Measurements from ENCODE around the gene CCDC91.
A peak's percentile ranks its signal among the peaks of the same experiment; 100 is the strongest.
"Not testable (repeated sequence)": the region's sequence is repeated elsewhere in the genome, so short reads cannot be mapped to it uniquely, and the experiment has no call there.

CCDC91 gene

DNA sequence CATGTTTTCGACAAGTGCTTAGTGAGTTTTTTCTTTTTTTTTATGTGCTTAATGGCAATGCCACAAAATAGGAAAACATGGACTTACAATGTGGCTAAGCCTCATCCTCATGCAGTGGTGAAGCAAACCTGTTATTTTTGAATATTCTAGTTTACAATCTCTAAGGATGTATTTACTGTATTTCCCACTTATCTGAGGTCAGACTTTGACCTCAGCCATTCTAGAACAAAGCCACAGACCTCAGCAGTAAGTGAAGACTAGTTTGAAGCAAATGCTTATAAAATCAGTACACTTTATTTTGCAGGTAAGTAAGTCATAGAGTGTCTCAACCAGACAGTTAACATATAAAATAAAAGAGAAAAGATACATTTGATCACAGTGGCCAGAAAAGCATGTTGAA is 130.1 kb downstream of the CCDC91 start:
- Histone ChIP-seq H2BK120ac (ENCODE audit: insufficient read depth, low read length, poor library complexity) (no peak overlapping the region), H3K18ac (ENCODE audit: low read length) (no peak overlapping the region), H2BK5ac (ENCODE audit: low read depth, low read length, poor library complexity) (no peak overlapping the region), H3K79me1 (ENCODE audit: low read length) (no peaks in the 10 kb centered on the region), H3K4me3 (ENCODE audit: low read depth, low read length) (no peak overlapping the region), H2AFZ (ENCODE audit: insufficient read depth, low read length, poor library complexity) (no peak overlapping the region), H3K27me3 (ENCODE audit: insufficient read depth, low read length) (no peaks in the 10 kb centered on the region), H4K8ac (ENCODE audit: low read depth, low read length) (no peak overlapping the region), H3K27ac (ENCODE audit: low read depth, low read length) (no peak overlapping the region), H4K12ac (ENCODE audit: low read depth, low read length) (no peak overlapping the region), H3K9ac (ENCODE audit: low read length) (no peak overlapping the region), H3K9me3 (ENCODE audit: insufficient read depth, low read depth, low read length) (no peaks in the 10 kb centered on the region), H4K91ac (ENCODE audit: low read depth, low read length) (no peak overlapping the region), H3K23ac (ENCODE audit: low read length) (no peak overlapping the region), H2BK12ac (ENCODE audit: low read length) (no peak overlapping the region), H2AK5ac (ENCODE audit: low read length) (no peak overlapping the region), H3K4me1 (ENCODE audit: control insufficient read depth in 1 of 2, insufficient read depth in 2 of 2, low read length in 2 of 2) (no peaks in the 10 kb centered on the region), H3K36me3 (ENCODE audit: control insufficient read depth in 1 of 2, insufficient read depth in 2 of 2, low read length in 2 of 2) (no peaks in the 10 kb centered on the region), H3K14ac (ENCODE audit: low read length) (no peak overlapping the region), H3K79me2 (ENCODE audit: control insufficient read depth, insufficient read depth, low read length, poor library complexity) (no peaks in the 10 kb centered on the region), H3K4ac (ENCODE audit: low read depth, low read length) (no peak overlapping the region), H3K4me2 (ENCODE audit: low read length) (no peak overlapping the region)
- no peak for DNase-seq
- WGBS (ENCODE audit: extremely low coverage, insufficient coverage, insufficient read length), result no CpG with 5 or more reads among the region's 1 CpG

GRCh38 chr12:28327722-28328121 is 137.5 kb downstream of the CCDC91 start:
- WGBS (ENCODE audit: extremely low coverage, insufficient coverage, insufficient read length), result no CpG with 5 or more reads among the region's 4 CpGs
- Histone ChIP-seq H3K9me3 (ENCODE audit: insufficient read depth, low read depth, low read length) (no peaks in the 10 kb centered on the region), H3K4me2 (ENCODE audit: low read length) (no peak overlapping the region), H2BK120ac (ENCODE audit: insufficient read depth, low read length, poor library complexity) (no peak overlapping the region), H3K79me2 (ENCODE audit: control insufficient read depth, insufficient read depth, low read length, poor library complexity) (no peaks in the 10 kb centered on the region), H3K9ac (ENCODE audit: low read length) (no peak overlapping the region), H2AFZ (ENCODE audit: insufficient read depth, low read length, poor library complexity) (no peak overlapping the region), H3K4me1 (ENCODE audit: control insufficient read depth in 1 of 2, insufficient read depth in 2 of 2, low read length in 2 of 2) (no peaks in the 10 kb centered on the region), H4K8ac (ENCODE audit: low read depth, low read length) (no peak overlapping the region), H3K36me3 (ENCODE audit: control insufficient read depth in 1 of 2, insufficient read depth in 2 of 2, low read length in 2 of 2) (no peaks in the 10 kb centered on the region), H3K4ac (ENCODE audit: low read depth, low read length) (no peak overlapping the region), H3K27ac (ENCODE audit: low read depth, low read length) (no peak overlapping the region), H3K79me1 (ENCODE audit: low read length) (no peaks in the 10 kb centered on the region), H2BK5ac (ENCODE audit: low read depth, low read length, poor library complexity) (no peak overlapping the region), H2BK12ac (ENCODE audit: low read length) (no peak overlapping the region), H3K27me3 (ENCODE audit: insufficient read depth, low read length) (no peaks in the 10 kb centered on the region), H4K91ac (ENCODE audit: low read depth, low read length) (no peak overlapping the region), H2AK5ac (ENCODE audit: low read length) (no peak overlapping the region), H3K14ac (ENCODE audit: low read length) (no peak overlapping the region), H3K4me3 (ENCODE audit: low read depth, low read length) (no peak overlapping the region), H3K18ac (ENCODE audit: low read length) (no peak overlapping the region), H4K12ac (ENCODE audit: low read depth, low read length) (no peak overlapping the region), H3K23ac (ENCODE audit: low read length) (no peak overlapping the region)
- DNase-seq, result peak; percentile 4 to 58

DNA sequence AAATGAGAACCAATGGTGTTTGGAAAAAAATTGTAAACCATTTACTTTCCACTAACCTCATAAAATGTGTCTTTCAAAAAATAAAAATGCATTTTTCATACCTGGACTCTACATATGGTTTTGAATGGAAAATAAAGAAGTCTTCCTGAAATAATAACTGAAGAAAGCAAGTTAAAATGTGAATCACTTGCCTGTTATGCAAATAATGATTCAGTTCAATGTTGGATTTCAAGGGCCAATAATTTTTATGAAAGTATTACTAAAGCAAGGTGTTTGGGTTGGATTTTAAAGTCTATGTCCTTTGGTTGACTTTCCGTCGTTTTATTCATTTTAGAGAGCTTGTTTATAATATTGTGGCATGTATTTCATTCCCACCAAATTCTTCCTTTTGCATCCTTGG is 138.7 kb downstream of the CCDC91 start:
- DNase-seq, result no peak
- Histone ChIP-seq H3K79me2 (ENCODE audit: control insufficient read depth, insufficient read depth, low read length, poor library complexity) (no peaks in the 10 kb centered on the region), H3K36me3 (ENCODE audit: control insufficient read depth in 1 of 2, insufficient read depth in 2 of 2, low read length in 2 of 2) (no peaks in the 10 kb centered on the region), H3K4me2 (ENCODE audit: low read length) (no peak overlapping the region), H3K79me1 (ENCODE audit: low read length) (no peaks in the 10 kb centered on the region), H3K27ac (ENCODE audit: low read depth, low read length) (no peak overlapping the region), H4K91ac (ENCODE audit: low read depth, low read length) (no peak overlapping the region), H4K8ac (ENCODE audit: low read depth, low read length) (no peak overlapping the region), H2AK5ac (ENCODE audit: low read length) (no peak overlapping the region), H3K4me3 (ENCODE audit: low read depth, low read length) (no peak overlapping the region), H3K9ac (ENCODE audit: low read length) (no peak overlapping the region), H3K4me1 (ENCODE audit: control insufficient read depth in 1 of 2, insufficient read depth in 2 of 2, low read length in 2 of 2) (no peaks in the 10 kb centered on the region), H2AFZ (ENCODE audit: insufficient read depth, low read length, poor library complexity) (no peak overlapping the region), H4K12ac (ENCODE audit: low read depth, low read length) (no peak overlapping the region), H3K9me3 (ENCODE audit: insufficient read depth, low read depth, low read length) (no peaks in the 10 kb centered on the region), H3K14ac (ENCODE audit: low read length) (no peak overlapping the region), H3K4ac (ENCODE audit: low read depth, low read length) (no peak overlapping the region), H2BK12ac (ENCODE audit: low read length) (no peak overlapping the region), H2BK120ac (ENCODE audit: insufficient read depth, low read length, poor library complexity) (no peak overlapping the region), H3K23ac (ENCODE audit: low read length) (no peak overlapping the region), H3K27me3 (ENCODE audit: insufficient read depth, low read length) (no peaks in the 10 kb centered on the region), H2BK5ac (ENCODE audit: low read depth, low read length, poor library complexity) (no peak overlapping the region), H3K18ac (ENCODE audit: low read length) (no peak overlapping the region)
- WGBS (ENCODE audit: extremely low coverage, insufficient coverage, insufficient read length), result no CpG with 5 or more reads among the region's 2 CpGs

DNA sequence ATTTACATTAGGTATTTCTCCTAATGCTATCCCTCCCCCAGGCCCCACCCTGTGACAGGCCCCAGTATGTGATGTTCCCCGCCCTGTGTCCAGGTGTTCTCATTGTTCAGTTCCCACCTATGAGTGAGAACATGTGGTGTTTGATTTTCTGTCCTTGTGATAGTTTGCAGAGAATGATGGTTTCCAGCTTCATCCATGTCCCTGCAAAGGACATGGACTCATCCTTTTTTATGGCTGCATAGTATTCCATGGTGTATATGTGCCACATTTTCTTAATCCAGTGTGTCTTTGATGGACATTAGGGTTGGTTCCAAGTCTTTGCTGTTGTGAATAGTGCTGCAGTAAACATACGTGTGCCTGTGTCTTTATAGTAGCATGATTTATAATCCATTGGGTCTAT is 139.5 kb downstream of the CCDC91 start:
- H3K36me3 ChIP-seq (ENCODE audit: control insufficient read depth in 1 of 2, insufficient read depth in 2 of 2, low read length in 2 of 2); H3K4me2 ChIP-seq (ENCODE audit: low read length); H3K18ac ChIP-seq (ENCODE audit: low read length); H3K4me1 ChIP-seq (ENCODE audit: control insufficient read depth in 1 of 2, insufficient read depth in 2 of 2, low read length in 2 of 2); H2AK5ac ChIP-seq (ENCODE audit: low read length); H3K27ac ChIP-seq (ENCODE audit: low read depth, low read length); H3K9ac ChIP-seq (ENCODE audit: low read length); H3K23ac ChIP-seq (ENCODE audit: low read length); H3K14ac ChIP-seq (ENCODE audit: low read length); H4K8ac ChIP-seq (ENCODE audit: low read depth, low read length); H3K27me3 ChIP-seq (ENCODE audit: insufficient read depth, low read length); H2BK12ac ChIP-seq (ENCODE audit: low read length); H3K79me1 ChIP-seq (ENCODE audit: low read length); H2BK120ac ChIP-seq (ENCODE audit: insufficient read depth, low read length, poor library complexity); H3K79me2 ChIP-seq (ENCODE audit: control insufficient read depth, insufficient read depth, low read length, poor library complexity); H3K4ac ChIP-seq (ENCODE audit: low read depth, low read length); H3K9me3 ChIP-seq (ENCODE audit: insufficient read depth, low read depth, low read length); H4K91ac ChIP-seq (ENCODE audit: low read depth, low read length); H2BK5ac ChIP-seq (ENCODE audit: low read depth, low read length, poor library complexity); H3K4me3 ChIP-seq (ENCODE audit: low read depth, low read length); H2AFZ ChIP-seq (ENCODE audit: insufficient read depth, low read length, poor library complexity); H4K12ac ChIP-seq (ENCODE audit: low read depth, low read length); DNase-seq: not testable (repeated sequence)
- WGBS (ENCODE audit: extremely low coverage, insufficient coverage, insufficient read length), result no CpG with 5 or more reads among the region's 2 CpGs

Data from trophoblast cell (in vitro differentiated cells and primary cell).